ENCODE data around the gene NUDT4. TPM values are rescaled to one million over a fixed set of nuclear protein-coding genes. Genes with fewer than 3 reads are reported as not detected.

Gene NUDT4
- total and polyA plus RNA-seq, 10 of the 15 experiments (the other 5 are each of a cell fraction or from before 2014, with no cell fraction given) = 26.6 to 91.6 (median 63.1) TPM

- TF ChIP-seq RFX5 (IDR thresholded peaks at IDR 0.05; ENCODE audit: low read depth, low read length) = 0 out of 2 replicates have a peak, but pooled peaks have one; percentile 72
- 0 out of 2 replicates have a peak, but pooled peaks have one; percentile 12 for TF ChIP-seq E2F4 (IDR thresholded peaks at IDR 0.05; ENCODE audit: low read depth, low read length)
- TF ChIP-seq HSF1 (IDR thresholded peaks at IDR 0.05; ENCODE audit: low read depth, low read length) = 0 out of 2 replicates have a peak, but pooled peaks have one; percentile 2
- TF ChIP-seq POLR2A (IDR thresholded peaks at IDR 0.05; ENCODE audit: low read depth, low read length) = peak; percentile 96
- peak; percentile 72; the same call in 1 of the 2 replicates for TF ChIP-seq ZNF687 (IDR thresholded peaks at IDR 0.05)
- peak; percentile 44 for TF ChIP-seq NRF1 (conservative IDR thresholded peaks at IDR 0.05; ENCODE audit: low read depth, low read length)
- peak; percentile 76; the same call in 1 of the 2 replicates for TF ChIP-seq ZBTB40 (IDR thresholded peaks at IDR 0.05; ENCODE audit: borderline replicate concordance)
- TF ChIP-seq PAX5 (IDR thresholded peaks at IDR 0.05; ENCODE audit: borderline replicate concordance, low read depth, low read length) = 0 out of 2 replicates have a peak, but pooled peaks have one; percentile 9
- no peak for TF ChIP-seq NR2C2 (IDR thresholded peaks at IDR 0.05; ENCODE audit: borderline replicate concordance, control insufficient read depth, insufficient read length, low read depth)
- no peak for TF ChIP-seq STAT3 (IDR thresholded peaks at IDR 0.05; ENCODE audit: low read depth, low read length)
- peak; percentile 68; the same call in 1 of the 2 replicates for TF ChIP-seq CREM (IDR thresholded peaks at IDR 0.05; ENCODE audit: low read depth)
- TF ChIP-seq GABPA (IDR thresholded peaks at IDR 0.05; ENCODE audit: low read depth) = peak; percentile 86
- peak; percentile 88 to 95 for TF ChIP-seq BHLHE40 (IDR thresholded peaks at IDR 0.05; ENCODE audit: borderline replicate concordance in 1 of 2, low read depth in 2 of 2, low read length in 1 of 2)
- TF ChIP-seq CHD4 (IDR thresholded peaks at IDR 0.05) = no peak
- TF ChIP-seq RUNX3 (IDR thresholded peaks at IDR 0.05; ENCODE audit: low read length) = peak; percentile 70
- peak; percentile 54 for TF ChIP-seq BACH1 (IDR thresholded peaks at IDR 0.05; ENCODE audit: borderline replicate concordance)
- no peak for TF ChIP-seq TARDBP (IDR thresholded peaks at IDR 0.05; ENCODE audit: borderline replicate concordance)
- TF ChIP-seq EGR1 (IDR thresholded peaks at IDR 0.05; ENCODE audit: borderline replicate concordance in 1 of 2, low read depth in 2 of 2, low read length in 2 of 2) = peak in 1 of 2 experiments; percentile 79; a peak in 1 of 3 replicates
- peak; percentile 82 for TF ChIP-seq MXI1 (IDR thresholded peaks at IDR 0.05; ENCODE audit: low read depth, low read length)
Observed at GRCh38 chr12:93441617-93442410, 64.1 kb downstream of the NUDT4 start, which contains the start of gene UBE2N (continued).

All from GM12878 (cell line).